GM18909 (cell line): ENCODE results near the gene DZANK1.
A peak's percentile ranks its signal among the peaks of the same experiment; 100 is the strongest.
"Not testable (repeated sequence)": the region's sequence is repeated elsewhere in the genome, so short reads cannot be mapped to it uniquely, and the experiment has no call there.

ENCODE experiments used
- ATAC-seq: cut with Tn5 transposase; IDR thresholded peaks from one replicate; pipeline ENCODE4 v1.9.1; 2021; ENCODE audit warnings: mild to moderate bottlenecking; ENCODE audit not compliant: unreplicated experiment, poor library complexity

The DZANK1 gene

GRCh38 chr20:18443886-18444285, 22.9 kb downstream of the DZANK1 start:
- ATAC-seq = no peak

- ATAC-seq = no peak
These were observed 26.4 kb downstream of the DZANK1 start for GRCh38 chr20:18440403-18440802.

GRCh38 chr20:18436847-18437246, 30.0 kb downstream of the DZANK1 start:
- no peak for ATAC-seq

- no peak for ATAC-seq
These were observed 35.6 kb downstream of the DZANK1 start for GRCh38 chr20:18431206-18431605.

GRCh38 chr20:18430172-18430826, 36.5 kb downstream of the DZANK1 start:
- no peak for ATAC-seq

- ATAC-seq = no peak
These were observed 38.2 kb downstream of the DZANK1 start for GRCh38 chr20:18428490-18429173.

GRCh38 chr20:18427214-18427613, 39.6 kb downstream of the DZANK1 start:
- no peak for ATAC-seq

- ATAC-seq = no peak
These were observed 45.2 kb downstream of the DZANK1 start for GRCh38 chr20:18421608-18422007.

GRCh38 chr20:18416486-18416885, 50.3 kb downstream of the DZANK1 start:
- ATAC-seq = no peak

GRCh38 chr20:18414140-18414539, 52.7 kb downstream of the DZANK1 start:
- no peak for ATAC-seq

- peak; percentile 35 for ATAC-seq
These were observed 54.5 kb downstream of the DZANK1 start for GRCh38 chr20:18412221-18412901.

GRCh38 chr20:18405826-18406225, 61.0 kb downstream of the DZANK1 start:
- ATAC-seq = no peak

- no peak for ATAC-seq
These were observed 62.7 kb downstream of the DZANK1 start for GRCh38 chr20:18404172-18404571.

GRCh38 chr20:18403269-18403668, 63.6 kb downstream of the DZANK1 start:
- ATAC-seq = no peak

GRCh38 chr20:18401305-18401704, 65.5 kb downstream of the DZANK1 start:
- no peak for ATAC-seq

- no peak for ATAC-seq
These were observed 66.4 kb downstream of the DZANK1 start for GRCh38 chr20:18400460-18400859.

GRCh38 chr20:18398713-18399112, 68.1 kb downstream of the DZANK1 start:
- not testable (repeated sequence) for ATAC-seq

- no peak for ATAC-seq
These were observed 69.8 kb downstream of the DZANK1 start for GRCh38 chr20:18397030-18397429.

GRCh38 chr20:18395544-18395943, 71.3 kb downstream of the DZANK1 start:
- no peak for ATAC-seq

- ATAC-seq = no peak
These were observed 72.5 kb downstream of the DZANK1 start for GRCh38 chr20:18394363-18394762.

- no peak for ATAC-seq
These were observed 75.1 kb downstream of the DZANK1 start for GRCh38 chr20:18391686-18392085.
